Activated naive CD4-positive, alpha-beta T cell treated with Interleukin-2 at 50 U/mL for 16 hours (primary cell): Measurements from ENCODE around the gene SRF.
A peak's percentile ranks its signal among the peaks of the same experiment; 100 is the strongest.

ENCODE experiments used
- DNase-seq: peaks from one replicate; pipeline ENCODE4 v3.0.0-alpha.2; 2020

Gene SRF

GRCh38 chr6:43219814-43220213, 48.7 kb downstream of the SRF start:
- DNase-seq = no peak

DNA sequence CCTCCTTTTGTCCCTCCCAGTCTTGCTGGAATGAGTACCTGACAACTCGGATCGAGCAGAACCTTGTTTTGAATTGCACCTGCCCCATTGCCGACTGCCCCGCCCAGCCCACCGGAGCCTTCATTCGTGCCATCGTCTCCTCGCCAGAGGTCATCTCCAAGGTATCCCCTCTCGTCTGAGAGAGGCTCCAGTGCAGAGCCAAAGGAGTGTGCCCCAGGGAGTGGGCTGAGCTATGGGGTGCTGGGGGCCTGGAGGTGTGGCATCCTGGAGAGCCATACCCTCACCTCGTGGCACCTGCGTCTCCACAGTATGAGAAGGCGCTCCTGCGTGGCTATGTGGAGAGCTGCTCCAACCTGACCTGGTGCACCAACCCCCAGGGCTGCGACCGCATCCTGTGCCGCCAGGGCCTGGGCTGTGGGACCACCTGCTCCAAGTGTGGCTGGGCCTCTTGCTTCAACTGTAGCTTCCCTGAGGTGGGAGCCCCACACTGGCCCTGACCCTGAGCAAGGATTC, 49.4 kb downstream of the SRF start:
- no peak for DNase-seq

DNA sequence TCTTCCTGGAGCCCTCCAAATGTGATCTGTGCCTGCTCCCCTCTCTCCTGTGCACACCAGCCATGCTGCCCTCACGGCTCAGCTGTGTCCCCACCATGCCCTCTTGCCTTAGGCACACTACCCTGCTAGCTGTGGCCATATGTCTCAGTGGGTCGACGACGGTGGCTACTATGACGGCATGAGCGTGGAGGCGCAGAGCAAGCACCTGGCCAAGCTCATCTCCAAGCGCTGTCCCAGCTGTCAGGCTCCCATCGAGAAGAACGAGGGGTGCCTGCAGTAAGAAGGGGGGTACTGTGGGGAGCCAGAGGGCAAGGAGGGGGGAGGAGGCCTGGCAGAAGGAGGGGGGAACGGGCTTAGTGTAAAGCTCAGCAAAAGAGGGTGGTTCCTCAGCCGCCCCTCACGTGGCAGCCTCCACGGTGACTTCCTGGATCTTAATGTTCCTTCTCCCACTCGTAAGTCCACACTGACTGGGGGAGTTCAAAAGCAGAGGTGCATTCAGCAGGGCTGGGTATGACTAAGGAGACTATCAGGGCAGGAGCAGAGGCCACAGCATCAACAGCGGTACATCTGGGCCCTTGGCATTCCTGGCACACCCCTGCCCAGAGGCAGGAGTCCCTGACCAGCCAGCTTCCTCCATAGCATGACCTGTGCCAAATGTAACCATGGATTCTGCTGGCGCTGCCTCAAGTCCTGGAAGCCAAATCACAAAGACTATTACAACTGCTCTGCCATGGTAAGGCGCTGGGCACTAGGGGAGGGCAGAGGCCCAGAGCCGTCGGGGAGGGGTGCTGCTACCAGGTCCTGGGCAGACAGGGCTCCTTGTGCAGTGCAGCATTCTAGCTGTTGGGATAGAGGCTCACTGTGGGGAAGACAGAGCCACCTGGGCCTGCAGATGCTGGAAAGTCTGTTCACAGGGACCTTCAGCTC, 50.2 kb downstream of the SRF start:
- no peak for DNase-seq

DNA sequence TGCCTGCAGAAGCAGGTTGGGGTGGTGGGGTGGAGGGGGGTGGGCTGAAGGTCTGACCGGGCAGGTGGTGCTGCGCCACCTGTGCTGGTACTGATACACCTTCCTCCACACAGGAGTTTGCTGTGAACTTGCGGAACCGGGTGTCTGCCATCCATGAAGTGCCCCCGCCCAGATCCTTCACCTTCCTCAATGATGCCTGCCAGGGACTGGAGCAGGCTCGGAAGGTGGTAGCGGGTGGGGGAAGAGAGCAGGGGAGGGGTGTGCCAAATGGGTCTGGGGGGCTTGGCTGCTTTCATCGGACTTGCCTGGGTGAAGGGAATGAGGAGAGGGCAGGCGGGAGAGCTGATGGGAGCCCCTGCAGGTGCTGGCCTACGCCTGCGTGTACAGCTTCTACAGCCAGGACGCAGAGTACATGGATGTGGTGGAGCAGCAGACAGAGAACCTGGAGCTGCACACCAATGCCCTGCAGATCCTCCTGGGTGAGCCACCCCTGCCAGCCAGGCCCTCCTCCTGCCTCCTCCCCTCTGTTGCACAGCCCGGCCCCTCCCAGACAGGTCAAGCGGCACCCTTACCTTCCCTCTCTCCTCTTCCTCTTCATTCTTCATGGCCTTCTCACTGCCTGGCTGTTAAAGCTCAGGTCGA, 51.5 kb downstream of the SRF start:
- no peak for DNase-seq

GRCh38 chr6:43223175-43223574, 52.1 kb downstream of the SRF start:
- DNase-seq = no peak

DNA sequence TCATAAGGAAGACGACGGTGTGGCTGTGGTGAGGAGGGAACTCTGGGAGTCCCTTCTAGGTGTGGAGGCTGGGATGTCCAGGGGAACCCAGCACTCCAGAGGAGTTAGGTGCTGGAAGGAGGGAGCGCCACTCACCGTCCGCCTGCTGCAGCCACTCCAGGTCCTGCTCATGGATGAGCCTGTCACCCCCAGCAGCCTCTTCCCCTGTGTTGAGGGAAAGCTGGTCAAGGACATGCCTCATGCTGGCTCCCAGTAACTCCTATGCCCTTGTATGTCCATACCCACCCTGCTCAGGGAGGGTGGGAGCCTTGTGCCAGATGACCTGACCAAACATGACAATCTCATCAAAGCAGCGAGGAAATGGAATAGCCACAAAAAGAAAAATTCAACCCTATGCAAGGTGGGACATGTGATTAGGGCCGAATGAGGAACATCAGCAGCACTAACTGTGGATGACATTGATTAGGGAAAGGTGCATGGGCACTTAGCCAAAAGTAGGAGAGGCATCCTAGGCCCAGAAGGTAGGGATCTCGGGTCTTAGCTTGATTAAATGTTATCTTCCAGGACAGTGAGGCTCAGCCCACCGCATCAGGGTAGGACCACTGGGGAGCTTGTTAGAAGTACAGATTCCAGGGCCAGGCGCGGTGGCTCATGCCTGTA, 55.3 kb downstream of the SRF start:
- DNase-seq = no peak

- DNase-seq = peak; percentile 83
Measured at GRCh38 chr6:43228951-43229802, 58.1 kb downstream of the SRF start, which contains the start of gene DNPH1. DNPH1 (minus strand) TSS chr6:43229481; CDS start chr6:43229456, 25 bp downstream.

GRCh38 chr6:43229803-43230620, 58.9 kb downstream of the SRF start:
- no peak for DNase-seq

DNA sequence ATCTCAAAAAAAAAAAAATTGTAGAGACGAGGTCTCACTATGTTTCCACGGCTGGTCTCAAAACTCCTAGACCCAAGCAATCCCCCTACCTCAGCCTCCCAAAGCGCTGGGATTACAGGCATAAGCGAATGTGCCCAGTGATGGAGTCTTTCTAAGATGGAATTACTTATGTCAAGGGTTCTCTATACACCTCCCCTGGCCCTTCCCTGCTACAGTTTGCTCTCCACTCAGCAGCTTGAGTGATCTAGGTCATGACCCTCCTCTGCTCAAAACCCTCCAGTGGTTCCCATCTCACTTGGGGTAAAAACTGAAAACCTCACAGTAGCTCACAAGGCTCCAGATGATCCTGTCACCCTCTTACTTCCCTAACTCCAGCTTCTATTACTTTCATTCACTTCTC, 60.0 kb downstream of the SRF start:
- DNase-seq = no peak
